GM12878 (cell line): Measurements from ENCODE around the gene ZNF132. TPM values are rescaled to one million over a fixed set of nuclear protein-coding genes. Genes with fewer than 3 reads are reported as not detected.
A peak's percentile ranks its signal among the peaks of the same experiment; 100 is the strongest.

Experiments
- ATAC-seq: fragments of 200-7000 bp; cut with Tn5 transposase; 3 replicates; pipeline ENCODE4 v1.9.1; 2020; ENCODE audit warnings: mild to moderate bottlenecking, moderate library complexity
- BruUV-seq: library from RNA; stranded (reverse); fragments of 400-500 nt; replicated peaks from 2 replicates; lab custom pipeline; 2021; lab: Mats Ljungman, UMichigan
- CTCF ChIA-PET: fragments of 300-600 bp; sonication (Branson Sonifier 250); formaldehyde crosslinking; extraction: SDS; loops from one replicate; lab custom pipeline; 2021; ENCODE audit warnings: inconsistent platforms; lab: Yijun Ruan, JAX
- POLR2A ChIA-PET: fragments of 350-600 bp; formaldehyde crosslinking; extraction: SDS; loops from one replicate; lab custom pipeline; 2021; ENCODE audit warnings: inconsistent platforms; lab: Charles Lee
- RAD21 ChIA-PET: fragments of 300-600 bp; sonication (Branson Sonifier 250); formaldehyde crosslinking; loops from one replicate; lab custom pipeline; 2023; ENCODE audit warnings: antibody characterized with exemption; ENCODE audit not compliant: unreplicated experiment; lab: Charles Lee
- SMC1A ChIA-PET: fragments of 300-600 bp; sonication (Branson Sonifier 250); formaldehyde crosslinking; loops from one replicate; lab custom pipeline; 2023; ENCODE audit not compliant: unreplicated experiment, uncharacterized antibody; lab: Charles Lee
- DNase-seq: peaks from one replicate; pipeline ENCODE4 v3.0.0-alpha.2; 2011; ENCODE audit warnings: low read depth, low spot score
- FAIRE-seq: peaks from 3 replicates; lab custom pipeline; 2011; peaks lifted over from hg19 to GRCh38; lab: Jason Lieb, UNC
- H2AFZ ChIP-seq: 2 replicates; pipeline ENCODE4 v1.6.0; 2011; ENCODE audit warnings: low read depth, low read length, control low read depth; ENCODE audit not compliant: control insufficient read depth
- H3K27ac ChIP-seq: 2 replicates; pipeline ENCODE4 v1.5.1; 2011; ENCODE audit warnings: control low read depth; ENCODE audit not compliant: control insufficient read depth, insufficient read depth
- H3K27me3 ChIP-seq, 2 experiments: replicated peaks in 1 of 2; 2 replicates each; pipeline versions ENCODE4 v1.6.0 to v1.6.1; 2011; ENCODE audit warnings: low read length in 1 of 2; ENCODE audit not compliant: control insufficient read depth in 2 of 2, insufficient read depth in 2 of 2
- H3K36me3 ChIP-seq, 2 experiments: 2 replicates each; pipeline ENCODE4 v1.5.1; 2011; ENCODE audit warnings: low read length in 1 of 2; ENCODE audit not compliant: control insufficient read depth in 2 of 2, insufficient read depth in 2 of 2
- H3K4me1 ChIP-seq: 2 replicates; pipeline ENCODE4 v1.6.1; 2011; ENCODE audit warnings: mild to moderate bottlenecking, low read length, moderate library complexity, mixed read lengths; ENCODE audit not compliant: control insufficient read depth, insufficient read depth
- H3K4me2 ChIP-seq: 2 replicates; pipeline ENCODE4 v1.6.0; 2011; ENCODE audit warnings: control low read depth; ENCODE audit not compliant: control insufficient read depth, insufficient read depth
- H3K4me3 ChIP-seq: fragments of 200-600 bp; sonication (generic); 2 replicates; pipeline ENCODE4 v1.5.1; 2016
- H3K79me2 ChIP-seq: 2 replicates; pipeline ENCODE4 v1.6.0; 2011; ENCODE audit warnings: low read length; ENCODE audit not compliant: control insufficient read depth, insufficient read depth
- H3K9ac ChIP-seq: 2 replicates; pipeline ENCODE4 v1.8.0; 2011; ENCODE audit warnings: low read length, control low read depth, mixed read lengths; ENCODE audit not compliant: control insufficient read depth, insufficient read depth
- H3K9me3 ChIP-seq: replicated peaks from 3 replicates; pipeline ENCODE4 v1.5.1; 2011; ENCODE audit warnings: mild to moderate bottlenecking, low read length; ENCODE audit not compliant: control insufficient read depth, insufficient read depth
- H4K20me1 ChIP-seq: 2 replicates; pipeline ENCODE4 v1.6.0; 2011; ENCODE audit not compliant: control insufficient read depth, insufficient read depth
- BACH1 ChIP-seq: fragments of 450-650 bp; IDR thresholded peaks from 2 replicates; pipeline ENCODE4 v1.6.1; 2017; ENCODE audit warnings: mild to moderate bottlenecking, borderline replicate concordance
- ETV6 ChIP-seq, 2 experiments: fragments of 450-650 bp in 1 of 2; IDR thresholded peaks in 1 of 2; conservative IDR thresholded peaks in 1 of 2; 2 replicates each; pipeline ENCODE4 v1.6.1; 2014; ENCODE audit warnings: antibody characterized with exemption in 1 of 2, borderline replicate concordance in 1 of 2, low read depth in 1 of 2, mild to moderate bottlenecking in 1 of 2, moderate library complexity in 1 of 2
- GABPA ChIP-seq: IDR thresholded peaks from 2 replicates; pipeline ENCODE4 v1.6.1; 2014; ENCODE audit warnings: antibody characterized with exemption, low read depth, mild to moderate bottlenecking, inconsistent platforms
- JUNB ChIP-seq: IDR thresholded peaks from 2 replicates; pipeline ENCODE4 v1.6.1; 2016; ENCODE audit warnings: antibody characterized with exemption, mild to moderate bottlenecking
- MXI1 ChIP-seq: fragments of 150-350 bp; IDR thresholded peaks from 2 replicates; pipeline ENCODE4 v1.6.1; 2011; ENCODE audit warnings: low read depth, mild to moderate bottlenecking, inconsistent platforms, low read length, improper control_type of control experiment
- POLR2A ChIP-seq: IDR thresholded peaks from 2 replicates; pipeline ENCODE4 v1.6.1; 2011; ENCODE audit warnings: low read depth, mild to moderate bottlenecking, low read length
- RAD51 ChIP-seq: fragments of 450-650 bp; IDR thresholded peaks from 2 replicates; pipeline ENCODE4 v1.6.1; 2016; ENCODE audit warnings: moderate library complexity, mild to moderate bottlenecking, inconsistent platforms
- SPI1 ChIP-seq: IDR thresholded peaks from 2 replicates; pipeline ENCODE4 v1.6.1; 2011; ENCODE audit warnings: low read depth, mild to moderate bottlenecking, low read length, moderate library complexity, borderline replicate concordance; ENCODE audit not compliant: insufficient read depth
- STAT1 ChIP-seq: fragments of 450-650 bp; conservative IDR thresholded peaks from 2 replicates; pipeline ENCODE4 v1.6.1; 2014; ENCODE audit warnings: antibody characterized with exemption, mild to moderate bottlenecking
- ZNF384 ChIP-seq: IDR thresholded peaks from 2 replicates; pipeline ENCODE4 v1.6.1; 2012; ENCODE audit warnings: low read depth, mild to moderate bottlenecking, low read length, improper control_type of control experiment, borderline replicate concordance
- WGBS: methylation state at CpG from one replicate; pipeline ENCODE4 v1.1.6; 2016; ENCODE audit warnings: low lambda C conversion rate; ENCODE audit not compliant: insufficient replicate concordance, insufficient coverage; ENCODE audit errors: missing lambda C conversion rate; 5-methylcytosine and 5-hydroxymethylcytosine counted together
- in situ Hi-C: fragments of 300-500 bp; cut with MboI; formaldehyde crosslinking; loops from 9 replicates; pipeline ENCODE4 v1.14.3; 2018; ENCODE audit warnings: mixed read lengths
- intact Hi-C: fragments of 100-400 bp; cut with micrococcal nuclease; formaldehyde crosslinking; loops from one replicate; pipeline ENCODE4 v1.14.2; 2022; ENCODE audit not compliant: unreplicated experiment
- polyA plus RNA-seq, 11 experiments: library from polyadenylated mRNA; depleted of rRNA in 4 of 11; unstranded in 6 of 11; stranded (reverse) in 5 of 11; fragments of >200 nt; fragmentation: Nextera tagmentation in 4 of 11; fragmentation: Illumina TruSeq in 1 of 11; extraction: Ambion mirVana in 4 of 11; extraction: Trizol in 1 of 11; gene quantifications; 1 replicate in 1 of 11; 2 replicates in 10 of 11; pipeline versions ENCODE4 v1.2.1 to v1.2.3, GENCODE V29; 2011 to 2016; ENCODE audit warnings: inconsistent platforms in 2 of 11, missing spikeins in 2 of 11, low read depth in 1 of 11
- total RNA-seq, 4 experiments: library from RNA; depleted of rRNA in 3 of 4; stranded (reverse); fragments of >200 nt in 3 of 4; fragmentation: Illumina TruSeq in 1 of 4; extraction: Trizol in 1 of 4; gene quantifications; 2 replicates each; pipeline versions ENCODE4 v1.2.1 to v1.2.3, GENCODE V29; 2013 to 2021
- TF ChIP-seq, protein P1 (sequence below): IDR thresholded peaks from 2 replicates; pipeline ENCODE4 v1.6.1; 2012; ENCODE audit warnings: improper control_type of control experiment, low read depth, low read length; ENCODE audit not compliant: insufficient replicate concordance
- TF ChIP-seq, protein P2 (sequence below): fragments of 150-350 bp; IDR thresholded peaks from 2 replicates; pipeline ENCODE4 v1.6.1; 2016; ENCODE audit warnings: low read depth, low read length

The ZNF132 gene
- total and polyA plus RNA-seq, 10 of the 15 experiments (the other 5 are each of a cell fraction or from before 2014, with no cell fraction given) = 0.56 to 4.0 (median 2.3) TPM

DNA sequence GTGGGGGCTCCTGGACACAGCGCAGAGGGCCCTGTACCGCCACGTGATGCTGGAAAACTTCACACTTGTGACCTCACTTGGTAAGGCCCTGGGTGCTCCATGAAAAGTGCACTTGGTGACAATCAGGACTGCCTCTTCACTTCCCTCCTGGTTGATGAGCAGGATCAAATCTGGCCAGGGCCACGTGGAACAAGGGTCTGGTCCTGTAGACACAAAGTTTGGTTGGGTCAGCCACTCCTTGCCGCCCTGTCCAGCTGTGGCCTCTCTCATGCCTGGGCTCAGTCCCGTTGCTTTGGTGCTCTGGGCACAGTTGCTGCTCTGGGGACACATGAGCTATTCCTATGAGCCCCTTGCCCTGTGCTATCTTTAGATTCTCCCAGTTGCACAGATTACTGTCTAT is 13.8 kb upstream of the ZNF132 start (continued):
- TF ChIP-seq ETV6 (conservative IDR thresholded peaks at IDR 0.05 in 1 of 2, IDR thresholded peaks at IDR 0.05 in 1 of 2; ENCODE audit: borderline replicate concordance in 1 of 2, low read depth in 1 of 2) = no peak
- TF ChIP-seq STAT1 = no peak
- TF ChIP-seq POLR2A = no peak

GRCh38 chr19:58451358-58452101 is 11.6 kb upstream of the ZNF132 start, which contains the start of gene ZNF324B:
Gene ZNF324B (plus strand): TSS chr19:58451622. CDS start chr19:58453702, 2,080 bp downstream.
- H3K27ac ChIP-seq = peak within 1 kb of the TSS; percentile 22; the same call in 1 of the 2 replicates
- ChIA-PET CTCF (interaction anchor here (0.7 to 1.1 kb wide), 2 partner anchors 43 to 233 kb away, joined by 3 read pairs; partner anchors contain the start of gene ZNF584), RAD21 (interaction anchor here (0.6 to 1.2 kb wide), 6 partner anchors 12 to 207 kb away, joined by 3 to 4 read pairs (median 3); partner anchors contain the start of genes ZNF132 and ZNF497), SMC1A (interaction anchor here (1.0 to 1.3 kb wide), 6 partner anchors 10 to 151 kb away, joined by 3 to 5 read pairs (median 3); partner anchors contain the start of gene ZNF132), POLR2A (interaction anchor here (0.6 to 1.5 kb wide), 9 partner anchors 9 to 93 kb away, joined by 3 to 7 read pairs (median 3); partner anchors contain the start of genes ZNF132, ZNF324 and ZNF584)
- H3K36me3 ChIP-seq = peaks cover 0 to 1% of the 10 kb centered on the region in 2 experiments; a peak in 1 of 4 replicates
- peak within 1 kb of the TSS; percentile 82 for H3K4me3 ChIP-seq
- H3K79me2 ChIP-seq = no peaks in the 10 kb centered on the region; the same call in 1 of the 2 replicates
- in situ Hi-C loops (no loop called here), intact Hi-C loops (no loop called here)
- no TSS peak for BruUV-seq
- peak; percentile 71 for DNase-seq
- ATAC-seq = peak; percentile 99
- peaks cover 11% of the 10 kb centered on the region; the same call in 2 of the 3 replicates for H3K9me3 ChIP-seq
- H3K4me1 ChIP-seq = peaks cover 4% of the 10 kb centered on the region; the same call in 1 of the 2 replicates
- H3K27me3 ChIP-seq = no peaks in the 10 kb centered on the region
- H3K4me2 ChIP-seq = peak within 1 kb of the TSS; percentile 100
- peak within 1 kb of the TSS; percentile 94 for H2AFZ ChIP-seq
- under 1% methylated on average over 76 of the region's 79 CpGs for WGBS
- H3K9ac ChIP-seq = peak within 1 kb of the TSS; percentile 55
- peak; percentile 89 for FAIRE-seq
- no peaks in the 10 kb centered on the region for H4K20me1 ChIP-seq
- TF ChIP-seq, protein P1, sequence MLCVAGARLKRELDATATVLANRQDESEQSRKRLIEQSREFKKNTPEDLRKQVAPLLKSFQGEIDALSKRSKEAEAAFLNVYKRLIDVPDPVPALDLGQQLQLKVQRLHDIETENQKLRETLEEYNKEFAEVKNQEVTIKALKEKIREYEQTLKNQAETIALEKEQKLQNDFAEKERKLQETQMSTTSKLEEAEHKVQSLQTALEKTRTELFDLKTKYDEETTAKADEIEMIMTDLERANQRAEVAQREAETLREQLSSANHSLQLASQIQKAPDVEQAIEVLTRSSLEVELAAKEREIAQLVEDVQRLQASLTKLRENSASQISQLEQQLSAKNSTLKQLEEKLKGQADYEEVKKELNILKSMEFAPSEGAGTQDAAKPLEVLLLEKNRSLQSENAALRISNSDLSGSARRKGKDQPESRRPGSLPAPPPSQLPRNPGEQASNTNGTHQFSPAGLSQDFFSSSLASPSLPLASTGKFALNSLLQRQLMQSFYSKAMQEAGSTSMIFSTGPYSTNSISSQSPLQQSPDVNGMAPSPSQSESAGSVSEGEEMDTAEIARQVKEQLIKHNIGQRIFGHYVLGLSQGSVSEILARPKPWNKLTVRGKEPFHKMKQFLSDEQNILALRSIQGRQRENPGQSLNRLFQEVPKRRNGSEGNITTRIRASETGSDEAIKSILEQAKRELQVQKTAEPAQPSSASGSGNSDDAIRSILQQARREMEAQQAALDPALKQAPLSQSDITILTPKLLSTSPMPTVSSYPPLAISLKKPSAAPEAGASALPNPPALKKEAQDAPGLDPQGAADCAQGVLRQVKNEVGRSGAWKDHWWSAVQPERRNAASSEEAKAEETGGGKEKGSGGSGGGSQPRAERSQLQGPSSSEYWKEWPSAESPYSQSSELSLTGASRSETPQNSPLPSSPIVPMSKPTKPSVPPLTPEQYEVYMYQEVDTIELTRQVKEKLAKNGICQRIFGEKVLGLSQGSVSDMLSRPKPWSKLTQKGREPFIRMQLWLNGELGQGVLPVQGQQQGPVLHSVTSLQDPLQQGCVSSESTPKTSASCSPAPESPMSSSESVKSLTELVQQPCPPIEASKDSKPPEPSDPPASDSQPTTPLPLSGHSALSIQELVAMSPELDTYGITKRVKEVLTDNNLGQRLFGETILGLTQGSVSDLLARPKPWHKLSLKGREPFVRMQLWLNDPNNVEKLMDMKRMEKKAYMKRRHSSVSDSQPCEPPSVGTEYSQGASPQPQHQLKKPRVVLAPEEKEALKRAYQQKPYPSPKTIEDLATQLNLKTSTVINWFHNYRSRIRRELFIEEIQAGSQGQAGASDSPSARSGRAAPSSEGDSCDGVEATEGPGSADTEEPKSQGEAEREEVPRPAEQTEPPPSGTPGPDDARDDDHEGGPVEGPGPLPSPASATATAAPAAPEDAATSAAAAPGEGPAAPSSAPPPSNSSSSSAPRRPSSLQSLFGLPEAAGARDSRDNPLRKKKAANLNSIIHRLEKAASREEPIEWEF = no peak
- TF ChIP-seq STAT1 (no peak), GABPA (peak; percentile 96), MXI1 (peak; percentile 90), ZNF384 (no peak), SPI1 (no peak), JUNB (no peak), BACH1 (peak; percentile 29; the same call in 1 of the 2 replicates), RAD51 (no peak)
- TF ChIP-seq, protein P2, sequence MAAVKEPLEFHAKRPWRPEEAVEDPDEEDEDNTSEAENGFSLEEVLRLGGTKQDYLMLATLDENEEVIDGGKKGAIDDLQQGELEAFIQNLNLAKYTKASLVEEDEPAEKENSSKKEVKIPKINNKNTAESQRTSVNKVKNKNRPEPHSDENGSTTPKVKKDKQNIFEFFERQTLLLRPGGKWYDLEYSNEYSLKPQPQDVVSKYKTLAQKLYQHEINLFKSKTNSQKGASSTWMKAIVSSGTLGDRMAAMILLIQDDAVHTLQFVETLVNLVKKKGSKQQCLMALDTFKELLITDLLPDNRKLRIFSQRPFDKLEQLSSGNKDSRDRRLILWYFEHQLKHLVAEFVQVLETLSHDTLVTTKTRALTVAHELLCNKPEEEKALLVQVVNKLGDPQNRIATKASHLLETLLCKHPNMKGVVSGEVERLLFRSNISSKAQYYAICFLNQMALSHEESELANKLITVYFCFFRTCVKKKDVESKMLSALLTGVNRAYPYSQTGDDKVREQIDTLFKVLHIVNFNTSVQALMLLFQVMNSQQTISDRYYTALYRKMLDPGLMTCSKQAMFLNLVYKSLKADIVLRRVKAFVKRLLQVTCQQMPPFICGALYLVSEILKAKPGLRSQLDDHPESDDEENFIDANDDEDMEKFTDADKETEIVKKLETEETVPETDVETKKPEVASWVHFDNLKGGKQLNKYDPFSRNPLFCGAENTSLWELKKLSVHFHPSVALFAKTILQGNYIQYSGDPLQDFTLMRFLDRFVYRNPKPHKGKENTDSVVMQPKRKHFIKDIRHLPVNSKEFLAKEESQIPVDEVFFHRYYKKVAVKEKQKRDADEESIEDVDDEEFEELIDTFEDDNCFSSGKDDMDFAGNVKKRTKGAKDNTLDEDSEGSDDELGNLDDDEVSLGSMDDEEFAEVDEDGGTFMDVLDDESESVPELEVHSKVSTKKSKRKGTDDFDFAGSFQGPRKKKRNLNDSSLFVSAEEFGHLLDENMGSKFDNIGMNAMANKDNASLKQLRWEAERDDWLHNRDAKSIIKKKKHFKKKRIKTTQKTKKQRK = no peak
